GM23248 (cell line): ENCODE results near the gene PRCC. TPM values are rescaled to one million over a fixed set of nuclear protein-coding genes. Genes with fewer than 3 reads are reported as not detected.

ENCODE experiments used
- DNase-seq: peaks from one replicate; pipeline ENCODE4 v3.0.0-alpha.2; 2015
- H2AFZ ChIP-seq: fragments of 200-600 bp; sonication (generic); 2 replicates; pipeline ENCODE4 v1.6.1; 2016; ENCODE audit warnings: antibody characterized with exemption
- H3F3A ChIP-seq: fragments of 200-600 bp; sonication (generic); 2 replicates; pipeline ENCODE4 v1.6.1; 2016; ENCODE audit warnings: mild to moderate bottlenecking, antibody characterized with exemption, mixed run types; ENCODE audit not compliant: insufficient read depth
- H3K27ac ChIP-seq: fragments of 200-600 bp; sonication (generic); 2 replicates; pipeline ENCODE4 v1.5.1; 2016; ENCODE audit warnings: mild to moderate bottlenecking
- H3K27me3 ChIP-seq: fragments of 200-600 bp; sonication (generic); replicated peaks from 2 replicates; pipeline ENCODE4 v1.6.1; 2016; ENCODE audit warnings: mild to moderate bottlenecking; ENCODE audit not compliant: insufficient read depth
- H3K36me3 ChIP-seq: fragments of 200-600 bp; sonication (generic); 2 replicates; pipeline ENCODE4 v1.6.1; 2016; ENCODE audit warnings: low read depth, mild to moderate bottlenecking
- H3K4me1 ChIP-seq: fragments of 200-600 bp; sonication (generic); 2 replicates; pipeline ENCODE4 v1.6.1; 2016; ENCODE audit warnings: mild to moderate bottlenecking; ENCODE audit not compliant: insufficient read depth
- H3K4me2 ChIP-seq: fragments of 200-600 bp; sonication (generic); one replicate; pipeline ENCODE4 v1.6.1; 2016; ENCODE audit warnings: mild to moderate bottlenecking; ENCODE audit not compliant: unreplicated experiment
- H3K4me3 ChIP-seq: fragments of 200-600 bp; sonication (generic); 2 replicates; pipeline ENCODE4 v1.5.1; 2016; ENCODE audit warnings: mild to moderate bottlenecking
- H3K79me2 ChIP-seq: fragments of 200-600 bp; sonication (generic); 2 replicates; pipeline ENCODE4 v1.6.1; 2016; ENCODE audit warnings: mild to moderate bottlenecking; ENCODE audit not compliant: insufficient read depth
- H3K9ac ChIP-seq: fragments of 200-600 bp; sonication (generic); 2 replicates; pipeline ENCODE4 v1.6.1; 2016; ENCODE audit warnings: mild to moderate bottlenecking
- H3K9me2 ChIP-seq: fragments of 200-600 bp; sonication (generic); 2 replicates; pipeline ENCODE4 v1.6.1; 2016; ENCODE audit warnings: mixed run types, mild to moderate bottlenecking, moderate library complexity; ENCODE audit not compliant: insufficient read depth
- H3K9me3 ChIP-seq: fragments of 200-600 bp; sonication (generic); one replicate; pipeline ENCODE4 v1.6.1; 2017; ENCODE audit warnings: low read depth
- H4K20me1 ChIP-seq: fragments of 200-600 bp; sonication (generic); 2 replicates; pipeline ENCODE4 v1.6.0; 2016; ENCODE audit not compliant: insufficient read depth
- EZH2 ChIP-seq: fragments of 200-600 bp; sonication (generic); IDR thresholded peaks from 2 replicates; pipeline ENCODE4 v1.6.1; 2018; ENCODE audit warnings: antibody characterized with exemption, mild to moderate bottlenecking; ENCODE audit not compliant: insufficient read depth, poor library complexity, severe bottlenecking
- EZH2phosphoT487 ChIP-seq: fragments of 200-600 bp; sonication (generic); IDR thresholded peaks from 2 replicates; pipeline ENCODE4 v1.6.1; 2018; ENCODE audit warnings: antibody characterized with exemption, moderate library complexity, mild to moderate bottlenecking, low read depth; ENCODE audit not compliant: insufficient read depth
- WGBS, 2 experiments: methylation state at CpG; one replicate each; pipeline ENCODE4 v1.1.6; 2015 to 2017; ENCODE audit warnings: low lambda C conversion rate in 2 of 2, low coverage in 1 of 2; ENCODE audit errors: missing lambda C conversion rate in 2 of 2; 5-methylcytosine and 5-hydroxymethylcytosine counted together
- in situ Hi-C: fragments of 300-500 bp; cut with MboI; formaldehyde crosslinking; loops from 2 replicates; pipeline ENCODE4 v1.15.0; 2020
- polyA plus RNA-seq: library from polyadenylated mRNA; unstranded; fragments of >200 nt; fragmentation: Nextera tagmentation; extraction: Ambion mirVana; gene quantifications from 2 replicates; pipeline ENCODE4 v1.2.1, GENCODE V29; 2016
- total RNA-seq: library from RNA; depleted of rRNA; stranded (reverse); fragments of >200 nt; shearing (Covaris generic); gene quantifications from 2 replicates; pipeline ENCODE4 v1.2.3, GENCODE V29; 2014

The PRCC gene
- total and polyA plus RNA-seq, 2 experiments from 2014 or later: 32.4 to 57.0 TPM

DNA sequence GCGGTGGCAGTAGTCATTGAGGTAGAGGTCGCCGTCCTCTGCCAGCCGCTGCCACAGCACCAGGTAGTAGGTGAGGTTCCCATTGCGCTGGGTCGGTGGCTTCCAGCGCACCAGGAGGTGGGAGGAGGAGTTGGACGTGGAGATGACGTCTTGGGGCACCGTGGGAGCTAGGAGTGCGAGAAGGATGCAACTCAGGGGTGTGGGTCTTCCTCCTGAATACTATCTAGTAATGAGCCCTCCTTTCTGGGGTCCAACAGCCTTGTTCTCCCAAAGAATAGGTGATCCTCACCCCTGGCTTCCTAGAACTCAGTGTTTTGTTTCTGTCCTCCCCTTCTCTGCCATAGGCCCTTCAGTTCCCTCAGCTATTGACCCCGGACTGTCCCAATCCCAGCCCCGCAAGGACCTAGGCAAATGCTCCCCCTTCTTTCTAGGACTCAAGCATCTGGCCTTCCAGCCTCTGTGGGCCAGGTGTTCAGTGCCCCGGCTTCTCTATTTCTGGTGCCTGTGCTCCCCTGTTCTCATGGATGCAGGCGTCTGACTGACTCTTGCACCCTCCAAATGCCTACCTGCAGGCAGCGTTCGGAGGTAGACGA is 78.7 kb downstream of the PRCC start:
- no peak for DNase-seq
- Histone ChIP-seq H3K4me1 (no peaks in the 10 kb centered on the region), H3K79me2 (no peaks in the 10 kb centered on the region), H3K4me2 (no peak overlapping the region), H3K4me3 (no peak overlapping the region), H3F3A (no peaks in the 10 kb centered on the region), H3K27me3 (peaks cover 57% of the 10 kb centered on the region), H3K27ac (no peak overlapping the region), H3K36me3 (no peaks in the 10 kb centered on the region), H4K20me1 (no peaks in the 10 kb centered on the region), H3K9ac (no peak overlapping the region), H3K9me3 (no peaks in the 10 kb centered on the region), H3K9me2 (no peaks in the 10 kb centered on the region), H2AFZ (no peak overlapping the region)
- in situ Hi-C loops: no loop called here
- 48 to 49% methylated on average over 18 of the region's 18 CpGs for WGBS, 2 experiments
- no peak for TF ChIP-seq EZH2
- TF ChIP-seq EZH2phosphoT487: no peak

DNA sequence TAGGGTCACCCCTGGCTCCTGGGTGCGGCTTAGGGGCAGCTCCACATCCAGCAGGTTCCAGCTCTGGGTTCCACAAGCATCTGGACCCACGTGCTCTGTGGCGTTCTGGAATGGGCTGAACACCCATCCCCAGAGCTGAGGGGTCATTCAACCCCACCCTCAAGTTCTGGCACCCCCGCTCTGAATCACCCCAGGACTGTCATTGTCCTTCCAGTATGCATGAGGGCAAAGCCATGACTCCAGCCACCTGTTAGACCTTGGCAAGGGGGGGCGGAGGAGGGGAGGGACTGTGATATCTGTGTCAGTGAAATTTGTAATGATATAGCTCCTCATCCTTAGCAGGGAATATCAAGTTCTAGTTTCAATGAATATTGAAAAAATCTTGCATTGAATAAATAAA is 79.3 kb downstream of the PRCC start:
- Histone ChIP-seq H3K9ac (no peak overlapping the region), H3K27ac (no peak overlapping the region), H3K27me3 (peaks cover 56% of the 10 kb centered on the region), H3F3A (no peaks in the 10 kb centered on the region), H2AFZ (no peak overlapping the region), H3K4me1 (no peaks in the 10 kb centered on the region), H3K9me3 (no peaks in the 10 kb centered on the region), H3K4me3 (no peak overlapping the region), H3K9me2 (no peaks in the 10 kb centered on the region), H3K4me2 (no peak overlapping the region), H3K36me3 (no peaks in the 10 kb centered on the region), H3K79me2 (no peaks in the 10 kb centered on the region), H4K20me1 (no peaks in the 10 kb centered on the region)
- in situ Hi-C loops: no loop called here
- TF ChIP-seq EZH2 (no peak), EZH2phosphoT487 (no peak)
- WGBS, 2 experiments: 92 to 98% methylated on average over 3 to 5 of the region's 5 CpGs
- no peak for DNase-seq

DNA sequence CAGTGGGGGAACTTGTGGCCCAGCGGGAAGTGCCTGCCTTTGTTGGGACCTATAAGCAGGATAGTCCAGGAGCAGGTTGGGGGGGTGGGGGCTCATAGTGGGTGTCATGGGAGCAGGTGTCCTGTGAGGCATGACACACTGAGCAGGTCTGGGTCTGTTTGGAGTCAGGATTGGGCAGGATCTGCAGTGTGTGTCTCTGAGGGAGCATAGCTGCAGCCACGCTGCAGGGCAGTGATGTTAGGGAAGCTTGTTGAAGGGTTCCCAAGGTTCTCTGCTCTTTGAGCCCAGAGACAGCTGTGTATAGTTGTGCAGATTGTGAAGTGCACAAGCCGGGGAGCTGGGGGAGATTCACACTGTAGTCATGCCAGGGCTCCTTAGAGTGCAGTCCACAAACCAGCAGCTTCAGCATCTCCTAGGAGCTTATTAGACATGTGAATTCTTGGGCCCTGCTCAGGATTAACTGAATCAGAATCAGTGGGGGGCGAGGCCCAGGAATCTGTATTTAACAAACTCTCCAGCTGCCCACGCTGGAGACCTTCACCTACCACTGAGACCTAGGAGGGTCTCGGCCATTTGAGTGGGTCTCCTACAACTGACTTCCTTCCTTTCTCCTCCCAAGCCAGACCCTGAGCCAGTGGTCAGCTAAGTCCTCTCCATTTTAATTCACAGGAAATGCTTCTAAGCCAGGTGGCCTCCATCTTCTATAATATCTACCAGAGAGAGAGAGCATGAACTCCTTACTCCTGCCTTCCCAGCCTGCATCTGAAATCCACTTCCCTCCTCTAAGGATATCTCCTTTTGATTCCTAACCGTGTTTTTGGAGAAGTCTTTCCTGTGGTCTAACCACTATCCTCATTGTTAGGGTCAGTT is 80.5 kb downstream of the PRCC start:
- Histone ChIP-seq H3K4me1 (no peaks in the 10 kb centered on the region), H3K9me3 (no peaks in the 10 kb centered on the region), H3F3A (no peaks in the 10 kb centered on the region), H3K79me2 (no peaks in the 10 kb centered on the region), H3K27me3 (peaks cover 54% of the 10 kb centered on the region), H3K9me2 (no peaks in the 10 kb centered on the region), H3K27ac (no peak overlapping the region), H3K9ac (no peak overlapping the region), H3K36me3 (no peaks in the 10 kb centered on the region), H4K20me1 (no peaks in the 10 kb centered on the region), H2AFZ (no peak overlapping the region), H3K4me3 (no peak overlapping the region), H3K4me2 (no peak overlapping the region)
- DNase-seq: no peak
- WGBS, 2 experiments: 50 to 57% methylated on average over 7 of the region's 7 CpGs
- in situ Hi-C loops: no loop called here
- no peak for TF ChIP-seq EZH2phosphoT487
- TF ChIP-seq EZH2: no peak

DNA sequence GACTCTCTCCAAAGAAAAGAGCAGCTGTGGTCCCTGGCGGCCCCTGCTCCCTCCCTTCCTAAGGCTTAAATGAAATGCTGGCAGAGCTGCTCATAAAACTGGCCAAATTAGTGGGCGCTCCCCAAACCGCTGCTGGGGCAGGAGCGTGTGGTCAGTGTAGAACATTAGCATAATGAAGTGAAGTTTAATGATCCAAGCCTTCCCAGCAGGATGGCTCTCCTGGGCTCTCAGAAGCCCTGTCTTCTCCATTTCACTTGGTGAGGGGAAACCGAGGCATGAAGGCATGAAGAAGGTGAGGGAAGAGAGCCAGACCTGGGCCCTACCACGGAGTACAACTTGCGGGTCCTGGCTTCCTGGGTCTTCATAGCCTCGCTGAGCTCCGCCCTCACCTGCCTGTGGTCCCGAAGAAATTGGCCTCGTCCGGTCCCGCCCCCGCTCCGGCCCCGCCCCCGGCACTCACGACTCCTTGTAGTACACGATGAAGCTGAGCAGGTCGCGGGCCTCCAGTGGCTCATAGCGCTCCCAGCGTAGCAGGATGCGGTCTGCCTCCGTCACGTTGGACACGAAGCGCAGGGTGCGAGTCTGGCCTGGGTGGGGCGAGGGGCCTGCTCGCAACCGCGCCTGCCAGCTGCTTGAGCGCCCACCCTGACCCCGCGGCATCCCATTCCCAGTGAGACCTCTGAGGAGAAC is 81.3 kb downstream of the PRCC start:
- no peak overlapping the region for H3K9ac ChIP-seq
- no peaks in the 10 kb centered on the region for H3K36me3 ChIP-seq
- DNase-seq: peak; percentile 45
- H4K20me1 ChIP-seq: no peaks in the 10 kb centered on the region
- in situ Hi-C loops: no loop called here
- peaks cover 46% of the 10 kb centered on the region for H3K27me3 ChIP-seq
- no peaks in the 10 kb centered on the region for H3K79me2 ChIP-seq
- no peak overlapping the region for H2AFZ ChIP-seq
- no peak overlapping the region for H3K4me3 ChIP-seq
- no peak overlapping the region for H3K27ac ChIP-seq
- 11 to 14% methylated on average over 34 to 36 of the region's 36 CpGs for WGBS, 2 experiments
- no peaks in the 10 kb centered on the region for H3K4me1 ChIP-seq
- no peak for TF ChIP-seq EZH2phosphoT487
- no peak for TF ChIP-seq EZH2
- H3F3A ChIP-seq: no peaks in the 10 kb centered on the region
- no peaks in the 10 kb centered on the region for H3K9me3 ChIP-seq
- H3K9me2 ChIP-seq: no peaks in the 10 kb centered on the region
- no peak overlapping the region for H3K4me2 ChIP-seq
